ENCODE results near the gene ZNF446. TPM values are rescaled to one million over a fixed set of nuclear protein-coding genes. Genes with fewer than 3 reads are reported as not detected.

Gene ZNF446
- total and polyA plus RNA-seq, 9 of the 15 experiments (the other 6 are each of a cell fraction or from before 2014, with no cell fraction given), result 0.07 to 4.8 (median 1.2) TPM

DNA sequence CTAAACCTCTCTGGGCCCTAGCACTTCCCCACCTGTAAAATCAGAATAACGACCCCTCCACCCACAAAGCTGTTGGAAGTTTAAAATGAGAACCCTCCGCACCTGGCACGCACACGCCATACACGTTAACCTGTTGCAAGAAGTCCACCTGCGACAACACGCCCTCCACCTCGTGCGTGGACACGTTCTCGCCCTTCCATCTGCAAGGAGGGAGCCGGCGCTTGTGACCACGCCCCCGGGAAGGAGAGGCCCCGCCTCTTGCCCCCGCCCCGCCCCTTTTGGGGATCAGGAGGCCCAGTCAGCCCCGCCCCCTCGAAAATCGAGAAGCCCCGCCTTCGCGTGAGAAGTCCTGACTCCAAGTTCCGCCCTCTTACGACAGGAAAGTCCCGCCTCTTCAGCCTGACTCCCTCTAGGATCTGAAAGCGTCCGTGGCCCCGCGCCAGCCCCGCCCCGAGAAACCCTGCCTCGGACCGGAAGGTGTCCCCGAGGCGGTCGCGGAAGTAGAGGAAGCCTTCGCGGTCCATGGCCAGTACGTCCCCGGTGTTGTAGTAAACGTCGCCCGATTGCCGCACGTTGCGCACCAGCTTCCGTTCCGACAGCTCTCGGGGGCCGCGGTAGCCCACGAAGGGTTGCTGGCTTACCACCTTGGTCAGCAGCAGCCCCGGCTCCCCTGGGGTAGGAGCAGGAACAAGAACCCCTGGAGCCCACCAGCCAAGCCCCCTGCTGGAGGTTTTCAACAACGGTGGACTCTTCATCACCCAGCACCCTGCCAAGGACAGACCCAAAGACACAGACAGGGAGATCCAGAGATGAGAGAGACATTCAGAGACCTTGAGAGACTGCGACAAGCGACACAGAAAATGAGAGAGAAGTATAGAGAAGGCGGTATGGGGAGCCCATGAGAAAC lies 23.1 kb downstream of the ZNF446 start (continued):
- TF ChIP-seq ZBTB49 (CRISPR knock-in tag; IDR thresholded peaks at IDR 0.05; ENCODE audit: borderline replicate concordance) (no peak), ZNF121 (CRISPR knock-in tag; conservative IDR thresholded peaks at IDR 0.05) (no peak), RNF219 (CRISPR knock-in tag; IDR thresholded peaks at IDR 0.05) (no peak), KAT8 (IDR thresholded peaks at IDR 0.05; ENCODE audit: low read depth) (no peak), ZNF696 (CRISPR knock-in tag; conservative IDR thresholded peaks at IDR 0.05) (no peak), MYC (IDR thresholded peaks at IDR 0.05; ENCODE audit: low read depth, low read length) (peak; percentile 94), MYC (CRISPR knock-in tag; IDR thresholded peaks at IDR 0.05; ENCODE audit: borderline replicate concordance, low read depth) (no peak), ZNF41 (CRISPR knock-in tag; conservative IDR thresholded peaks at IDR 0.05) (0 out of 2 replicates have a peak, but pooled peaks have one; percentile 34), TAF7 (tag; IDR thresholded peaks at IDR 0.05) (peak; percentile 85), RBM34 (IDR thresholded peaks at IDR 0.05; ENCODE audit: borderline replicate concordance, insufficient read depth, low read length) (no peak), SRF (CRISPR knock-in tag; IDR thresholded peaks at IDR 0.05) (peak in 1 of 2 experiments; percentile 77; a peak in 1 of 4 replicates), ZNF778 (CRISPR knock-in tag; IDR thresholded peaks at IDR 0.05) (no peak), KLF10 (CRISPR knock-in tag; IDR thresholded peaks at IDR 0.05) (no peak), PTRF (tag; IDR thresholded peaks at IDR 0.05) (no peak)
- TF ChIP-seq, protein P1, sequence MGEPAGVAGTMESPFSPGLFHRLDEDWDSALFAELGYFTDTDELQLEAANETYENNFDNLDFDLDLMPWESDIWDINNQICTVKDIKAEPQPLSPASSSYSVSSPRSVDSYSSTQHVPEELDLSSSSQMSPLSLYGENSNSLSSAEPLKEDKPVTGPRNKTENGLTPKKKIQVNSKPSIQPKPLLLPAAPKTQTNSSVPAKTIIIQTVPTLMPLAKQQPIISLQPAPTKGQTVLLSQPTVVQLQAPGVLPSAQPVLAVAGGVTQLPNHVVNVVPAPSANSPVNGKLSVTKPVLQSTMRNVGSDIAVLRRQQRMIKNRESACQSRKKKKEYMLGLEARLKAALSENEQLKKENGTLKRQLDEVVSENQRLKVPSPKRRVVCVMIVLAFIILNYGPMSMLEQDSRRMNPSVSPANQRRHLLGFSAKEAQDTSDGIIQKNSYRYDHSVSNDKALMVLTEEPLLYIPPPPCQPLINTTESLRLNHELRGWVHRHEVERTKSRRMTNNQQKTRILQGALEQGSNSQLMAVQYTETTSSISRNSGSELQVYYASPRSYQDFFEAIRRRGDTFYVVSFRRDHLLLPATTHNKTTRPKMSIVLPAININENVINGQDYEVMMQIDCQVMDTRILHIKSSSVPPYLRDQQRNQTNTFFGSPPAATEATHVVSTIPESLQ (CRISPR knock-in tag; IDR thresholded peaks at IDR 0.05), result peak; percentile 23; the same call in 1 of the 2 replicates
- TF ChIP-seq, protein P2, sequence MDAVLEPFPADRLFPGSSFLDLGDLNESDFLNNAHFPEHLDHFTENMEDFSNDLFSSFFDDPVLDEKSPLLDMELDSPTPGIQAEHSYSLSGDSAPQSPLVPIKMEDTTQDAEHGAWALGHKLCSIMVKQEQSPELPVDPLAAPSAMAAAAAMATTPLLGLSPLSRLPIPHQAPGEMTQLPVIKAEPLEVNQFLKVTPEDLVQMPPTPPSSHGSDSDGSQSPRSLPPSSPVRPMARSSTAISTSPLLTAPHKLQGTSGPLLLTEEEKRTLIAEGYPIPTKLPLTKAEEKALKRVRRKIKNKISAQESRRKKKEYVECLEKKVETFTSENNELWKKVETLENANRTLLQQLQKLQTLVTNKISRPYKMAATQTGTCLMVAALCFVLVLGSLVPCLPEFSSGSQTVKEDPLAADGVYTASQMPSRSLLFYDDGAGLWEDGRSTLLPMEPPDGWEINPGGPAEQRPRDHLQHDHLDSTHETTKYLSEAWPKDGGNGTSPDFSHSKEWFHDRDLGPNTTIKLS (IDR thresholded peaks at IDR 0.05; ENCODE audit: borderline replicate concordance, low read depth), result peak; percentile 75
